Epithelial cell of proximal tubule (primary cell): Measurements from ENCODE around the gene RAB11FIP4. TPM values are rescaled to one million over a fixed set of nuclear protein-coding genes. Genes with fewer than 3 reads are reported as not detected.

Experiments
- DNase-seq: peaks from one replicate; pipeline ENCODE4 v3.0.0-alpha.2; 2011; ENCODE audit warnings: low read depth
- H3K4me3 ChIP-seq: 2 replicates; pipeline ENCODE4 v1.5.1; 2011; ENCODE audit warnings: low read depth, mild to moderate bottlenecking, low read length
- total RNA-seq: library from RNA; depleted of rRNA; stranded (reverse); fragments of >200 nt; gene quantifications from 2 replicates; pipeline ENCODE4 v1.2.3, GENCODE V29; 2015
- TF ChIP-seq, protein P1 (sequence below): conservative IDR thresholded peaks from 2 replicates; pipeline ENCODE4 v1.5.1; 2012; ENCODE audit warnings: low read depth, mild to moderate bottlenecking, low read length

The RAB11FIP4 gene
- total RNA-seq, 1 donor from 2014 or later = 15.1 TPM

DNA sequence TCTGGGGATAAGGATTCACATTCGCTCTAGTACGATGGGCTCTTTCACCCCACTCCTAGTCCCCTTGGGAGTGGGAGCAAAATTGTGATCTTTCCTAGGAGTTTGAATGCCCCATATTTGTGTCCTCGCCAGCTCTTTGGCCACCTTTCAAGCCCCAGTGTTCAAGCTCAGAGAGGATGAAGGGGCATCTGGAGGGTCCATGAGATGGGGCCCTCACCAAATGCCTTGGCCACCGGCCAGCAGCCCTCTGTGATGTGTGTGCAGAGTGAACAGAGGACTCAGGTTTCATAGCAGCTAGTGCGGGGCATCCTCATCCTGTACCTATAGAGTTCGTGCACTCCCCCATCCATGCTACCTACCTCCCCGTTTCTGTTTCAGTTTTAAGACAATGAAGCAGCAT lies 140.6 kb downstream of the RAB11FIP4 start:
- DNase-seq = no peak
- H3K4me3 ChIP-seq = no peak overlapping the region
- TF ChIP-seq, protein P1, sequence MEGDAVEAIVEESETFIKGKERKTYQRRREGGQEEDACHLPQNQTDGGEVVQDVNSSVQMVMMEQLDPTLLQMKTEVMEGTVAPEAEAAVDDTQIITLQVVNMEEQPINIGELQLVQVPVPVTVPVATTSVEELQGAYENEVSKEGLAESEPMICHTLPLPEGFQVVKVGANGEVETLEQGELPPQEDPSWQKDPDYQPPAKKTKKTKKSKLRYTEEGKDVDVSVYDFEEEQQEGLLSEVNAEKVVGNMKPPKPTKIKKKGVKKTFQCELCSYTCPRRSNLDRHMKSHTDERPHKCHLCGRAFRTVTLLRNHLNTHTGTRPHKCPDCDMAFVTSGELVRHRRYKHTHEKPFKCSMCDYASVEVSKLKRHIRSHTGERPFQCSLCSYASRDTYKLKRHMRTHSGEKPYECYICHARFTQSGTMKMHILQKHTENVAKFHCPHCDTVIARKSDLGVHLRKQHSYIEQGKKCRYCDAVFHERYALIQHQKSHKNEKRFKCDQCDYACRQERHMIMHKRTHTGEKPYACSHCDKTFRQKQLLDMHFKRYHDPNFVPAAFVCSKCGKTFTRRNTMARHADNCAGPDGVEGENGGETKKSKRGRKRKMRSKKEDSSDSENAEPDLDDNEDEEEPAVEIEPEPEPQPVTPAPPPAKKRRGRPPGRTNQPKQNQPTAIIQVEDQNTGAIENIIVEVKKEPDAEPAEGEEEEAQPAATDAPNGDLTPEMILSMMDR = no peak

DNA sequence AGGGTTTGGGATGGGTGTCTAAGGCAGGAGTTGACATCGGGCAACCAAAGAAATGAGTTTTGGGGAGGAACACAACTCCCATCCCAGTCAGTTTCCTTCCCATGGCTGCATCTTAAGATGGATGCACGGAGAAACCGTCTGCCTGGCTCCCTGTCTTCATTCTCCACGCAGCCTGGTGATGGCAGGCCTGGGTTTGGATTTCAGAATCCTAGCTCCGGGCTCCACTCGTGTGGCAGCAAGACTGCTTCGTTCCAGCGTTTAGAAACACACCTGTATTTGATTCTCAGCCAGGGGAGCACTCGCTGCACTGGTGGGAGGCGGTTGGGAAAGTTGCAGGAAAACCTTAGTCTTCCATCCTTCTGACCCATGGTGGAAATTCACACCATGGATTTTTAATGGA lies 141.1 kb downstream of the RAB11FIP4 start:
- TF ChIP-seq, protein P1 = no peak
- DNase-seq = no peak
- no peak overlapping the region for H3K4me3 ChIP-seq

DNA sequence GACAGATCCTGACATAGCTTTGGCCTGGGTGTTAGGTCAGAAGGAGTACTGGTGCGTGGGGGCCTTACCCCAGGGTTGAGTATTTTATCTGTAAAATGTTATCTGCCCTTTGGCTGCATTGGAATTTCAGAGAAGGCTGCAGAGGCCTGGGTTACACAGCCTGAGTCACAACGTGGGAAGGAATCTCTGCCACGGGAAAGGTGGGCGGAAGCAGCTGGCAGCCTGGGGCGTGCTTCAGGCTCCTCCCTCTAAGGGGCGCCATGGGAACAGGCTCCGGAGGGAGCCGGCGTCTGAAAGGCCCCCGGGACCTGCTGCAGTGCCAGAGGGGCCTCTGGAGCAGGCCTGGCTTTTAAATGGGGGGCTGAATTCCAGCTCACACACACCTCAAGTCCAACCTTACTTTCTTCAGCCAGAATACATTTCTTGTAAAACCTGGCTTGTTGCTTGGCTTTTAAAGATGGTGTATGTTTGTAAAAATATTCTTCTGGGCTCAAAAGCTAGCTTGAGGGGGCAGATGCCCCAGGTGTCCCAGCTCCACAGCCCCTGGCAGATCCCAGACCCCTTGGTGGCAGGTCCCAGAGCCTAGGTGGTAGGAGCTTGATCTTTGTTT lies 142.2 kb downstream of the RAB11FIP4 start:
- TF ChIP-seq, protein P1 = peak; percentile 51
- H3K4me3 ChIP-seq = no peak overlapping the region
- DNase-seq = peak; percentile 39

DNA sequence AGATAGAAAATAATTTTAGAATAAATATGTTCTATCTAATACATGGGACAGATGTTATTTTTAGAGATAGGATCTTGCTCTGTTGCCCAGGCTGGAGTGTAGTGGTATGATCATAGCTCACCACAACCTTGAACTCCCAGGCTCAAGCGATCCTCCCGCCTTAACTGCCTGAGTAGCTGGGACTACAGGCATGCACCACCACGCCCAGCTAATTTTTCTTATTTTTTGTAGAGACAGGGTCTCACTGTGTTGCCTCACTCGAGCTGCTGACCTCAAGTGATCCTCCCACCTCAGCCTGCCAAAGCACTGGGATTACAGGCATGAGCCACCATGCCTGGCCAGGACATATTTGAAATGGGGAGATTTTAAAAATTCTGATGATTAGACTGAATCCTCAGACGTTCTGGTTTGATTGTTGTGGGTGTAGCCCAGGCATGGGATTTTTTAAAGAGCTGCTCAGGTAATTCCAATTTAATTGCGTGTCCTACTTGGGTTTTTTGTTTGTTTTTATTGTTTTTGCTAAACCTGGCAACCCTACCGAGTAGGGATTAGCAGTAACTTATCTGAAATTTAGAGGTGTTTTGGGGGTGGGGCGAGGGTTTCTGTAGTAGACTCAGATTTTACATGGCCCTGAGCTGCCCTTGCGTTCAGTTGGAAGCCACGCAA lies 142.9 kb downstream of the RAB11FIP4 start:
- TF ChIP-seq, protein P1 = no peak
- H3K4me3 ChIP-seq = no peak overlapping the region
- DNase-seq = no peak

DNA sequence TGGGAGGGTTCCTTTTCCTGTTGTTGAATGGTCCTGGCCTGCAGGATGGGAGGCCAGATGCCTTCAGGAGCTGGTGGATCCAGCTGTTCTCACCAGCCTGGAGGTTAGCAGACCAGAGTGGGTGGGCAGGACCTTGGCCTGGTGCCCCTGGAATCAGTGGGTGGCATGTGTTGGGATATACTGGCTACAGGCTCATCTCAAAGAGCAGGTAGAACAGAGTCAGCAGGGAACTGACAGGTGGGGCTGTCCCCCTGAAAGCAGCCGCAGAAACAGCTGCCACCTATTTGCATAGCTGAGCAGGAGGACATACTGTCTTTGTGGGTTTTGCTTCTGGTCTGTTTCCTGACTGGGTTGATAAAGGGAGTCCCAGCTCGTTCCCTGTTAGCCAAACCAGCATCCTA lies 144.1 kb downstream of the RAB11FIP4 start:
- TF ChIP-seq, protein P1 = no peak
- H3K4me3 ChIP-seq = no peak overlapping the region
- DNase-seq = no peak

DNA sequence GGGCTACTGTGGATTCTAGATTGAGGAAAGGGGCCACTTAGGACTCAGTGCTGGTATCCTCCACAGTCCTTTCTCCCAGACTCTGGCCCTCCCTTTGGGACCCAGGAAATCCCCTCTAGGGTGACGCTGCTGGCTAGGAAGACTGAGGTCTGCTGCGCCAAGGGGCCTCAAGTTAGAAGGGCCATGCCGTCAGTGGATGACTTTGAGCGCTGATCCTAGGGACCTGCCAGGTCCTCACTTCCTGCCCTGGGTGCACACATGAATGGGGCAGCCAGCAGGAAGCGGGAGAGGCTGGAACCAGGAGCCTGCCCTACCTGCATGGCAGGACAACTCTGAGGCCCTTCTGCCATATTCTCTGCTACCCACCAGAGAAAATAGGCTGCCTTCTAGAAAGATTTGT lies 145.0 kb downstream of the RAB11FIP4 start:
- no peak for DNase-seq
- TF ChIP-seq, protein P1 = no peak
- H3K4me3 ChIP-seq = no peak overlapping the region

DNA sequence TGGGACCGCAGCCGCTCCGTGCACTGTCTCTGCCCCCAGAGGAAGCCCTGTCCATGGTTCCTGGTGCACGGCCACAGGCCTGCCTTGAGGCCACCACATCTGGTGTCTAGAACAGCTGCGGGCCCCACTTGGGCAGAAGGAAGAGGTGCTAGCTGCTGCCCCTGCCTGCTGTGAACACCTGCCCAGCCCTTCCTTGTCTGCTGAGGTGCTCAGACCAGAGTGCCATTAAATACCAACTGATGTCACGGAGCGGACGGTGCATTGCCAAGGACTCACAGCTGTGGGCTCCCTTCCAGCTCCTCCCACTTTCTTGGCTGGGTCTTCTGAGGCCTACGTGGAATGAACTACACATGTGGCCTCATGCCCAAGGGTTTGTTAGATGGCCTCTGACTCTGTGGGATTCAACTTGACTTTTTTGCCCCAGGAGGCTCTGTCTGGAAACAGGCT lies 146.1 kb downstream of the RAB11FIP4 start:
- no peak for DNase-seq
- TF ChIP-seq, protein P1 = no peak
- no peak overlapping the region for H3K4me3 ChIP-seq
